ENCODE measurements around the gene CHCHD6.

CHCHD6 gene

DNA sequence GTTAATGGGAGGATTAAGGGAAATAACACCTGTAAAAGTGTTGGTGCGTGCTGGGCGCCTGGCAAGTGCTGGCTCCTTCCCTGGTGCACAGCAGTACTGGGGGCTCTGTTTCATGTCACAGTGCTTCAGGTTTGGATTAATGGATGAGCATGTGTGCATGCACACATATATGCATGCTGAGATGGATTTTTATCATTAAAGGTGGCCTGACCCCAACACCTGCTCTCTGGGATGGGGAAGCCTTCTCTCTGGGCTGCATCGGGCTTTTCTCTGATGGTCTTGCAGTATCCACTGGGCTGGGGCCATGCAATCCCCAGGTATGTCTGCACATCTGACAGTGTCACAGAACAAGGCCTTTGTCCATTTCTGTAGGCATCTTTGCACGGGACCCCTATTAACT lies 151.3 kb downstream of the CHCHD6 start:
- no peak overlapping the region for H3K4me3 ChIP-seq (ENCODE audit: low read depth, low read length)
- TF ChIP-seq, protein P1, sequence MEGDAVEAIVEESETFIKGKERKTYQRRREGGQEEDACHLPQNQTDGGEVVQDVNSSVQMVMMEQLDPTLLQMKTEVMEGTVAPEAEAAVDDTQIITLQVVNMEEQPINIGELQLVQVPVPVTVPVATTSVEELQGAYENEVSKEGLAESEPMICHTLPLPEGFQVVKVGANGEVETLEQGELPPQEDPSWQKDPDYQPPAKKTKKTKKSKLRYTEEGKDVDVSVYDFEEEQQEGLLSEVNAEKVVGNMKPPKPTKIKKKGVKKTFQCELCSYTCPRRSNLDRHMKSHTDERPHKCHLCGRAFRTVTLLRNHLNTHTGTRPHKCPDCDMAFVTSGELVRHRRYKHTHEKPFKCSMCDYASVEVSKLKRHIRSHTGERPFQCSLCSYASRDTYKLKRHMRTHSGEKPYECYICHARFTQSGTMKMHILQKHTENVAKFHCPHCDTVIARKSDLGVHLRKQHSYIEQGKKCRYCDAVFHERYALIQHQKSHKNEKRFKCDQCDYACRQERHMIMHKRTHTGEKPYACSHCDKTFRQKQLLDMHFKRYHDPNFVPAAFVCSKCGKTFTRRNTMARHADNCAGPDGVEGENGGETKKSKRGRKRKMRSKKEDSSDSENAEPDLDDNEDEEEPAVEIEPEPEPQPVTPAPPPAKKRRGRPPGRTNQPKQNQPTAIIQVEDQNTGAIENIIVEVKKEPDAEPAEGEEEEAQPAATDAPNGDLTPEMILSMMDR (IDR thresholded peaks at IDR 0.05; ENCODE audit: low read depth, low read length): no peak

DNA sequence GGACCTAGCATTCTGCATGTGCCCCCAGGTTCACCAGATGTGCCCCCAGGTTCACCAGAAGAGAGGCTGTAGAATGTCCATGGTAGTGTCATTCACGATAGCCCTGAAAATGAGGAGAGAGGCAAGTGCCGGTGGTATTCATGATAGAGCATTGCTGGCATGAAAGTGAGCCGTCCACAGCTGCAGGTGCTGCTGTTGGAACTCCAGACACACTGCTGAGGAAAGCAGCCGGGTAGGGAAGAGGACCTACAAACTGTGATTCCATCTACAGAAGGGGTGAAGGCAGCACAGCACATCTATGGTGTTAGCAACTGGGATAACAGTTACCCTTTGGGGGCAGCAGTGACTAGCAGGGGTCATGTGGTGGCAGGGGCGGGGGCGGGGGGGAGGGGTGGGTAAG lies 153.9 kb downstream of the CHCHD6 start:
- TF ChIP-seq, protein P1 (IDR thresholded peaks at IDR 0.05; ENCODE audit: low read depth, low read length): no peak
- no peak overlapping the region for H3K4me3 ChIP-seq (ENCODE audit: low read depth, low read length)

DNA sequence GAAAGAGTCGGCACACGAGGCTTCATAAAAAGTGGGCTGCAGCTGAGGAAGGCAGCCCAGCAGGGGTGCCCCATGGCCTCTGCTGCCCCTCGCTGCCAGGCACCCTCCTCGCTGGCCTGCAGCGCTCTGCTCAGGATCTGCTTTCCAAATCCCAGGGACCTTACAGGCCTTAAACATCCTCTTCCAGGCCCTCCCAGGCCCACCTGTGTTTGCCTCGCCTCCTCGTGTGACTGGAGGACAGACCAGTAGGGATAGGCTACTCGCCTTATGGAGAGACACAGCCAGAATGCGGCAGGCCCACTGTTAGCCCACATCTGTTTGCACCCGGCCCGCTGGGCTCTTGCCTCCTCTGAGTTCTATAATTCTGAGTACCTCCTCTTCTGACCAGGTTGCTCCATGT lies 154.4 kb downstream of the CHCHD6 start:
- H3K4me3 ChIP-seq (ENCODE audit: low read depth, low read length): no peak overlapping the region
- TF ChIP-seq, protein P1 (IDR thresholded peaks at IDR 0.05; ENCODE audit: low read depth, low read length): no peak

DNA sequence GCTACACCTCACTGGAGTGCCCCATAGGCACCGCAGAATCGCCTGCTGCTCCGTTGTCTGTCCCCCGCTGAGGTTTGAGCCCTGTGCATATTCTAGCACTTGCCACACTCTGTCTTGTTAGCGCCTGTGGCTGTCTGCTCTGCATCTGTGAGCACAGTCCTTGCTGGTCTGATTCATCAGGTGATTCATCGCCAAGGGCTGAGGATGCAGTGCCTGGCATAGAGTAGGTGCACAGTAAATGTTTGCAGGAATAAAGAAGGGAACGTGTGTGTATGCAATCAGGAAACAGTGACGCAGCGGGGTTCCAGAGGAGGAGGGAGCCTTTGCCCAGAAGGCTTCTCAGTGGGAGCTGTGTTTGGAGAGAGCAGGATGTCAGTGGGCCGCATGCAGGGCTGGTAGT lies 154.8 kb downstream of the CHCHD6 start:
- no peak overlapping the region for H3K4me3 ChIP-seq (ENCODE audit: low read depth, low read length)
- TF ChIP-seq, protein P1 (IDR thresholded peaks at IDR 0.05; ENCODE audit: low read depth, low read length): no peak

DNA sequence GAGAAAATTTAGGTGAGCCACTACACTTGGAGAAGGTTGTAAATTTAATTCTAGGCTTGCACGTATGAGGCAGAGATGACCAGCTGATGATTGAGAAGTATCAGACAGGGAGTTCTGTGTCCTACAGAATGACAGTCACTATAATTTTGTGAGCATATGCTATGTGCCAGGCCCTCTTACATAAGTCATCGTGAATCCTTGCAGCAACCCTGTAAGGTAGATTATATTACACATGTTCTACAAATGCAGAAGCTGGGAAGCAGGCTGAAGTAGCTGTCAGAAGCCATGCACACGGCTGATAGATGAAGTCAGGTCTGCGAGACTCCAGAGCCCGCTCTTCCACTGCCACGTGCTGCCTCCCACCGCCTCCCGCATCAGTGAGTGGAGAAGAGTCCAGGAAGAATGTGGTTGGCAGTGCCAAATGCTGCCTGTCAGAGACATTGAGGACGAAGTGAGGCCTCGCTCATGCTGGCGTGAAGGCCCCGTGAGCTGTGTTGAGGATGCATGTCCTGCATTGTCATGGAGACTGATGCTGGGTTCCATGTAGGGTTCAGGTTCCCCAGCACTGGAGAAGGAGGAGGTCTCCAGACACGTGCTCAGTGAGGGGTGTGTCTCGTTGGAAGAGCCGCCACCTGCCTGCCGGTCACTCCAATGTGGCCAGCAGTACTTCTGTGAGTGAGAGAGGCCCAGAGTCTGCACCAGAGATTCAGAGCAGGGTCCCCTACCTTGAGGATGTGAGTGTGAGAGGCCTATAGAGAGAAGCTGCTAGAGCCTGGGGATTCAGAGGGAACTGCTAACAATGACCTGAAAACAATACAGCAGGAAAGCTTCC lies 155.6 kb downstream of the CHCHD6 start:
- no peak overlapping the region for H3K4me3 ChIP-seq (ENCODE audit: low read depth, low read length)
- TF ChIP-seq, protein P1 (IDR thresholded peaks at IDR 0.05; ENCODE audit: low read depth, low read length): no peak

DNA sequence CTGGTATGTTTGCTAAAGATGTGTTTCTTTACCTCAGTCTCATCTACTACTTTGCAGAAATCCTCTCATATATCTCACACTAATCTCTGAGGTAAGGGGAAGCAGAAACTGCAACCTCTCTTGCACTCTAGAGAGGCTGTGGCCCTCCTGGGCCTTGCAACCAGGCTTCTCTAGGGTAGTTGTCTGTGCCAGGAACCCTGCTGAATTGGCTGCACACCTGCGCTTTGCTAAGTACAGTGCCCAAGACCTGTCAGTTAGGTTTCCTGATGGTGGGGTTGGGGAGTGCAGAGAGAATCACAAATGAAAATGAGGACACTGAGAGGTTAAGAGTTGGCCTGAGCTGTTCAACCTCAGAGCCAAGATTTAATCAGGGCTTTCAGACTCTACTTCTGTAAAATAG lies 161.7 kb downstream of the CHCHD6 start:
- H3K4me3 ChIP-seq (ENCODE audit: low read depth, low read length): no peak overlapping the region
- TF ChIP-seq, protein P1 (IDR thresholded peaks at IDR 0.05; ENCODE audit: low read depth, low read length): no peak

DNA sequence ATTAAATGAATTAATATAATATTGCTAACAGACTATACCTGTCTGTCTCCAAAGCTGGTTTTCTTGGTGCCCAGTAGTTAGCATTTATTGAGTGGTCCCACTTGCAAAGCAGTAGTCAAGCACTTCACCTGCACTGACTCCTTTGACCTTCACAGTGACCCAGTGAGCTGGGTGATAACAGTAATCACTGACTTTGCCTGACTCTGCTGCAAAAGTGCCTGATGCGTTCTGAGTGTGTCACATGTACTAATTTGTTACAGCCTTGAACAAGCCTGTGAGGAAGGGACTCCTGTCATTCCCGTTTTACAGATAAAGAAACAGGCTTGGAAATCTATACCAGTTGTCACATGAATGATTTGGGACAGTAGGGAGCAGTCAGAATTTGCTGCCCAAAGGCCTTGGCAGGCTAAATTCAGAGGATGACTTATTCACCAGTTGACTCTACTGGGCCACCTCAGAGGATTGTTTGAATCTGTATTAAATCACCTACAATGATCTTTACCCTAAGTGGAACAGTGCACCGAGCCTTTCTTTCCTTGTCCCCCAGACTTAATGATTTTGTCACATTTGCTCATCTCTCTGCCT lies 162.2 kb downstream of the CHCHD6 start:
- TF ChIP-seq, protein P1 (IDR thresholded peaks at IDR 0.05; ENCODE audit: low read depth, low read length): no peak
- no peak overlapping the region for H3K4me3 ChIP-seq (ENCODE audit: low read depth, low read length)

All from WI38 (cell line).